SK-N-SH (cell line): ENCODE measurements around the gene MET.

Experiments used
- CTCF ChIP-seq: fragments of 200-600 bp; sonication (generic); IDR thresholded peaks from 2 replicates; pipeline ENCODE4 v1.6.1; 2017; ENCODE audit warnings: antibody characterized with exemption, mild to moderate bottlenecking, moderate library complexity
- REST ChIP-seq: IDR thresholded peaks from 2 replicates; pipeline ENCODE4 v1.6.1; 2012; ENCODE audit warnings: mild to moderate bottlenecking, low read depth, low read length, moderate library complexity

DNA sequence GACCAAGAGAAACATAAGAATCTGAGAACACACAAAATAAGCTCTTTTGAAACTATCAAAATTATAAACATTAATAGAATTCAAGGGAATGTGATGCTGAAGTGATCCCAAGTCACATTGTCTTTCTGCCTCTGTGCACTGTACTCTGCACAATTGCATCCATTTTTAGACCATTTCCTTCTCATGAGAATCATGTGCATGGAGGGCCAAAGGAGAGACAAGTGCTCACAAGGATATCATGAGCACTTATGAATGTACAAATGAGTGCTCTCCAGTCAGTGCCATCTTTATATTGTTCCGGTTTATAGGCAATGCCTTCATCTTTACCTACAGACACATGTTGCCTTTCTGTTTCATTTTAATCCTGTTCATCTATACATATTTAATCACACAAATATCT is 36.9 kb downstream of the MET start:
- TF ChIP-seq CTCF = no peak
- no peak for TF ChIP-seq REST
